Fibroblast of lung (primary cell): ENCODE measurements around the gene MAGI2. TPM values are rescaled to one million over a fixed set of nuclear protein-coding genes. Genes with fewer than 3 reads are reported as not detected.

Experiments used
- DNase-seq, 2 donors: peaks; one replicate each; pipeline versions ENCODE4 v3.0.0 to v3.0.0-alpha.2; 2010; ENCODE audit warnings: low read depth in 2 of 2
- H2AFZ ChIP-seq: 2 replicates; pipeline ENCODE4 v1.5.1; 2012; ENCODE audit warnings: low read length, control low read depth, inconsistent platforms
- H3K27ac ChIP-seq: 2 replicates; pipeline ENCODE4 v1.5.1; 2011; ENCODE audit warnings: low read length, control low read depth; ENCODE audit not compliant: insufficient read depth
- H3K27me3 ChIP-seq: 2 replicates; pipeline ENCODE4 v1.5.1; 2011; ENCODE audit warnings: mild to moderate bottlenecking, low read length; ENCODE audit not compliant: control insufficient read depth, insufficient read depth
- H3K36me3 ChIP-seq: 2 replicates; pipeline ENCODE4 v1.5.1; 2011; ENCODE audit warnings: low read length; ENCODE audit not compliant: control insufficient read depth, insufficient read depth
- H3K4me1 ChIP-seq: 2 replicates; pipeline ENCODE4 v1.5.1; 2011; ENCODE audit warnings: low read length; ENCODE audit not compliant: control insufficient read depth, insufficient read depth; ENCODE audit errors: extremely low read depth
- H3K4me2 ChIP-seq: 2 replicates; pipeline ENCODE4 v1.5.1; 2011; ENCODE audit warnings: low read length, control low read depth; ENCODE audit not compliant: insufficient read depth; ENCODE audit errors: extremely low read depth
- H3K4me3 ChIP-seq, 4 experiments: fragments of 200-600 bp in 1 of 4; sonication (generic) in 1 of 4; replicated peaks in 1 of 4; 2 replicates each; pipeline ENCODE4 v1.5.1; 2011 to 2016; ENCODE audit warnings: low read length in 4 of 4, low read depth in 3 of 4, mild to moderate bottlenecking in 3 of 4, control low read depth in 2 of 4, inconsistent platforms in 1 of 4, mixed read lengths in 1 of 4; ENCODE audit not compliant: insufficient read depth in 1 of 4; ENCODE audit errors: control extremely low read depth in 1 of 4
- H3K79me2 ChIP-seq: 2 replicates; pipeline ENCODE4 v1.5.1; 2012; ENCODE audit warnings: mild to moderate bottlenecking, low read length, inconsistent platforms; ENCODE audit not compliant: control insufficient read depth, insufficient read depth
- H3K9ac ChIP-seq: 2 replicates; pipeline ENCODE4 v1.5.1; 2011; ENCODE audit warnings: mild to moderate bottlenecking, low read length, control low read depth; ENCODE audit not compliant: insufficient read depth
- H3K9me3 ChIP-seq: 2 replicates; pipeline ENCODE4 v1.5.1; 2012; ENCODE audit warnings: low read depth, low read length; ENCODE audit not compliant: control insufficient read depth, insufficient read depth
- H4K20me1 ChIP-seq: 2 replicates; pipeline ENCODE4 v1.5.1; 2011; ENCODE audit warnings: low read length; ENCODE audit not compliant: control insufficient read depth, insufficient read depth; ENCODE audit errors: extremely low read depth
- EZH2 ChIP-seq: IDR thresholded peaks from 2 replicates; pipeline ENCODE4 v1.5.1; 2012; ENCODE audit warnings: low read length, control low read depth, mild to moderate bottlenecking; ENCODE audit errors: missing control alignments
- polyA plus RNA-seq, 2 donors: library from polyadenylated mRNA; depleted of rRNA in 1 of 2; stranded (reverse) in 1 of 2; unstranded in 1 of 2; fragments of >200 nt; gene quantifications; 2 replicates each; pipeline ENCODE4 v1.2.1, GENCODE V29; 2011 to 2012; ENCODE audit warnings: missing spikeins in 1 of 2
- total RNA-seq: library from RNA; depleted of rRNA; stranded (reverse); fragments of >200 nt; gene quantifications from 2 replicates; pipeline ENCODE4 v1.2.1, GENCODE V29; 2014
- TF ChIP-seq, protein P1 (sequence below), 2 donors: IDR thresholded peaks in 1 of 2; conservative IDR thresholded peaks in 1 of 2; 1 replicate in 1 of 2; 2 replicates in 1 of 2; pipeline ENCODE4 v1.5.1; 2011 to 2012; ENCODE audit warnings: low read length in 2 of 2, control low read depth in 1 of 2, inconsistent platforms in 1 of 2, low read depth in 1 of 2, mild to moderate bottlenecking in 1 of 2

MAGI2 gene
- total and polyA plus RNA-seq, 2 donors (not counting 1 experiment from before 2014, with no cell fraction given) = 1.8 to 17.0 TPM

- no peak overlapping the region for H2AFZ ChIP-seq
- no peaks in the 10 kb centered on the region for H3K79me2 ChIP-seq
- no peak for DNase-seq
- H3K4me2 ChIP-seq = no peak overlapping the region
- H3K4me3 ChIP-seq = no peak overlapping the region
- H3K4me1 ChIP-seq = no peaks in the 10 kb centered on the region
- no peaks in the 10 kb centered on the region for H4K20me1 ChIP-seq
- H3K27me3 ChIP-seq = no peaks in the 10 kb centered on the region
- H3K27ac ChIP-seq = no peak overlapping the region
- no peak overlapping the region for H3K9ac ChIP-seq
- H3K36me3 ChIP-seq = no peaks in the 10 kb centered on the region
- no peaks in the 10 kb centered on the region for H3K9me3 ChIP-seq
- TF ChIP-seq, protein P1, sequence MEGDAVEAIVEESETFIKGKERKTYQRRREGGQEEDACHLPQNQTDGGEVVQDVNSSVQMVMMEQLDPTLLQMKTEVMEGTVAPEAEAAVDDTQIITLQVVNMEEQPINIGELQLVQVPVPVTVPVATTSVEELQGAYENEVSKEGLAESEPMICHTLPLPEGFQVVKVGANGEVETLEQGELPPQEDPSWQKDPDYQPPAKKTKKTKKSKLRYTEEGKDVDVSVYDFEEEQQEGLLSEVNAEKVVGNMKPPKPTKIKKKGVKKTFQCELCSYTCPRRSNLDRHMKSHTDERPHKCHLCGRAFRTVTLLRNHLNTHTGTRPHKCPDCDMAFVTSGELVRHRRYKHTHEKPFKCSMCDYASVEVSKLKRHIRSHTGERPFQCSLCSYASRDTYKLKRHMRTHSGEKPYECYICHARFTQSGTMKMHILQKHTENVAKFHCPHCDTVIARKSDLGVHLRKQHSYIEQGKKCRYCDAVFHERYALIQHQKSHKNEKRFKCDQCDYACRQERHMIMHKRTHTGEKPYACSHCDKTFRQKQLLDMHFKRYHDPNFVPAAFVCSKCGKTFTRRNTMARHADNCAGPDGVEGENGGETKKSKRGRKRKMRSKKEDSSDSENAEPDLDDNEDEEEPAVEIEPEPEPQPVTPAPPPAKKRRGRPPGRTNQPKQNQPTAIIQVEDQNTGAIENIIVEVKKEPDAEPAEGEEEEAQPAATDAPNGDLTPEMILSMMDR (conservative IDR thresholded peaks at IDR 0.05 in 1 of 2, IDR thresholded peaks at IDR 0.05 in 1 of 2; ENCODE audit: low read depth in 1 of 2, low read length in 2 of 2) = no peak
- no peak for TF ChIP-seq EZH2
Observed at GRCh38 chr7:78317371-78317770, 1136.1 kb downstream of the MAGI2 start.

GRCh38 chr7:78316110-78316509, 1137.4 kb downstream of the MAGI2 start:
- H3K9me3 ChIP-seq = no peaks in the 10 kb centered on the region
- H3K9ac ChIP-seq = no peak overlapping the region
- H3K36me3 ChIP-seq = no peaks in the 10 kb centered on the region
- H3K4me1 ChIP-seq = no peaks in the 10 kb centered on the region
- no peak overlapping the region for H3K4me2 ChIP-seq
- H3K27me3 ChIP-seq = no peaks in the 10 kb centered on the region
- no peak for DNase-seq
- H3K27ac ChIP-seq = no peak overlapping the region
- no peak overlapping the region for H2AFZ ChIP-seq
- no peaks in the 10 kb centered on the region for H3K79me2 ChIP-seq
- no peak overlapping the region for H3K4me3 ChIP-seq
- TF ChIP-seq, protein P1 (conservative IDR thresholded peaks at IDR 0.05 in 1 of 2, IDR thresholded peaks at IDR 0.05 in 1 of 2; ENCODE audit: low read depth in 1 of 2, low read length in 2 of 2) = no peak
- no peak for TF ChIP-seq EZH2
- H4K20me1 ChIP-seq = no peaks in the 10 kb centered on the region

DNA sequence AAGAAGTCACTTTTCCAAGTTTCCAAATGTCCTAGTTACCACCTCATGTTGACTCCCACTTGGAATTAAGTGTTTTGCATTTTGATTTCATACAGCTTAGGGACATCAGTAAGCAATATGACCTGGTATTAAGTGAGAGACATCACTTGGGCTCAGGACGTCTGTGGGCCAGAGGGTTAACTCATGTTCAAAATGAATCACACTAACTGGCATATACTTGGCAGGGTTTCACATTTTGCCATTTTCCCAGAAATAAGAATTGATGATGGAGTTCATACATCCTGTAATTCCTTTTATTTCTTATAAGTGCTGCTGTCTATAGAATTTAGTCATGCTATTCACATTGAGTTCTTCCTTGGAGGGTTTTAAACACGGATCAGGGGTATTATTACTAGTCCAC, 1138.3 kb downstream of the MAGI2 start:
- Histone ChIP-seq H4K20me1 (no peaks in the 10 kb centered on the region), H3K9me3 (no peaks in the 10 kb centered on the region), H3K4me1 (no peaks in the 10 kb centered on the region), H3K27ac (no peak overlapping the region), H3K4me2 (no peak overlapping the region), H3K4me3 (no peak overlapping the region), H3K79me2 (no peaks in the 10 kb centered on the region), H3K36me3 (no peaks in the 10 kb centered on the region), H3K9ac (no peak overlapping the region), H3K27me3 (no peaks in the 10 kb centered on the region), H2AFZ (no peak overlapping the region)
- TF ChIP-seq, protein P1 (conservative IDR thresholded peaks at IDR 0.05 in 1 of 2, IDR thresholded peaks at IDR 0.05 in 1 of 2; ENCODE audit: low read depth in 1 of 2, low read length in 2 of 2) = no peak
- TF ChIP-seq EZH2 = no peak
- no peak for DNase-seq
